ENCODE results near the gene HPCAL1.

DNA sequence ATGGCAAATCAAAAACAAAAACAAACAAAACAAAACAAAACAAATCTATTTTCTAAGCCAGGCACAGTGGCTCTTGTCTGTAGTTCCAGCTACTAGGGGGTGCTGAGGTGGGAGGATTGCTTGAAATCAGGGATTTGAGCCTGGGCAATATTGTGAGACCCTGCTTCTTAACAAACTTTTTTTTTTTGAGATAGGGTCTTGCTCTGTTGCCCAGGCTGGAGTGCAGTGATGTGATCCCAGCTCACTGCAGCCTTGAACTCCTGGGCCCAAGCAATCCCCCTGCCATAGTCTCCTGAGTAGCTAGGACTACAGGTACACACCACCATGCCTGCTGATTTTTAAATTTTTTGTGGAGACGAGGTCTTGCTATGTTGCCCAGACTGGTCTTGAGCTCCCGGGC is 6.2 kb downstream of the HPCAL1 start:
- TF ChIP-seq EZH2 (IDR thresholded peaks at IDR 0.05; ENCODE audit: insufficient read depth, poor library complexity, severe bottlenecking) (no peak), EZH2phosphoT487 (IDR thresholded peaks at IDR 0.05; ENCODE audit: insufficient read depth, low read depth) (no peak)
